GM21367 (cell line): ENCODE results near the gene NUDT5.
A peak's percentile ranks its signal among the peaks of the same experiment; 100 is the strongest.

Source experiments
- ATAC-seq: cut with Tn5 transposase; IDR thresholded peaks from one replicate; pipeline ENCODE4 v1.9.1; 2021; ENCODE audit not compliant: unreplicated experiment

Gene NUDT5

GRCh38 chr10:12165999-12166775 lies 29.5 kb downstream of the NUDT5 start:
- no peak for ATAC-seq

DNA sequence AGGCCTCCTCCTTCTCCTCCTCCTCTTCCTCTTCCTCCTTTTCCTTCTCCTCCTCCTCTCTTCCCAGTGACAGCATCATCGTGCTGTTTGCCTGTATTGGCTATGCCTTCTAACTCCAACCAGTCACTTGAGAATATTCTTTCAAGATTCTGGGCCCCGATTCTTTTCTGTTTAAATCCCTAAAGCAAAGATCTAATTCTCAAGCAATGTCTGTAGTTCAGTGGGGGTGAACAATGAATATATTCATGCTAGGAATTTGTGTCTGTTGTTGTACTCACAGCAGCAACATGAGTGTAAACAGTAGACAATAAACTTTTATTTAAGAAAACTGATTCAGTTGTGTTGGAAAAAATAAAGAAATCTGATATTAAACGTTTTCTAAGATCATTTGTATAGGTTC lies 30.7 kb downstream of the NUDT5 start:
- ATAC-seq = no peak

DNA sequence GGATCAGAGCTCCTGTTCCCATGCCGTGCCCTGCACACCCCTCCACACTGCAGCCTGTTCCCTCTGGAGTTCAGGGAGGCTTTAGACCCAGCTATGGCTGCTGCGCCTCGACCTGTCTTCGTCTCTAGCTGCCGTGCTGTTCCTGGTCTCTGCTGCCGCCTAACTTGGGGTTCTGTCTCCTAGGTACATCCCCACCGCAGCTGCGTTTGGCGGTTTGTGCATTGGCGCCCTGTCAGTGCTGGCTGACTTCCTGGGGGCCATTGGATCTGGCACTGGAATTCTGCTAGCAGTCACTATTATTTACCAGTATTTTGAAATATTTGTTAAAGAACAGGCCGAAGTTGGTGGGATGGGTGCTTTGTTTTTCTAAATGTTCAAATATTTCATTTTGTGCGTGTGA lies 31.6 kb downstream of the NUDT5 start:
- no peak for ATAC-seq

DNA sequence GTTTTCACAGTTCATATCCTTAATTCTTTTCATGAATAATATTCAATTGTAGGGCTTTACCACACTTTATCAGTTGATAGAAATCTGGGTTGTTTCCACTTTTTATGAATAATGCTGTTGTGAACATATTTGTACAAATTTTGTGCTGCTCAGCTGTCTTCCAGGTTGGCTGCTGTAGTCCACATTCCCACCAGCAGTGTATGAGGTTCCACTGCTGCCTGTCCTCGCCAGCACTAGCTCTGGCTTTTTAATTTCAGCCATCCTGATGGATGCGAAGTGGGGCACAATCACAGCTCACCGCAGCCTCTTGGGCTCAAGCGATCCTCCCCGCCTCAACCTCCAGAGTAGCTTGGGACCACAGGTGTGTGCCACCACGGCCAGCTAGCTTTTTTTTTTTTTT lies 32.8 kb downstream of the NUDT5 start:
- no peak for ATAC-seq

GRCh38 chr10:12160664-12161063 lies 35.0 kb downstream of the NUDT5 start:
- no peak for ATAC-seq

DNA sequence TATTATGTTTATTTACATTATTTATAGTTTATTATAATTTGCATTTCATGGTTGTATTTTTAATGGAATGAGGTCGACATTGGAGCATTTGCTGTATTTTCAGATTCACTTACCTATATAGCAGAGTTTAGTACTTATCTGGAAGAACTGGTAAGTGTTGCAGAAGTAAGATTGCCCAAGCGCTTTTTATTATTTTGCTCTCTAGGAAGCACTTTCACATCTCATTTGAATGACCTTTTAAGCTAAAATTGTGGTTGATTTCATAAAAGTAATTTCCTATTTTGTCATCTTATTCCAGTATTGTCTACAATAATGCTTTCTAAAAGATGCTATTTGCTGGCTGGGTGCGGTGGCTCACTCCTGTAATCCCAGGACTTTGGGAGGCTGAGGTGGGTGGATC lies 37.6 kb downstream of the NUDT5 start:
- no peak for ATAC-seq

- ATAC-seq = no peak
Observed at GRCh38 chr10:12156367-12157123, 39.1 kb downstream of the NUDT5 start.

DNA sequence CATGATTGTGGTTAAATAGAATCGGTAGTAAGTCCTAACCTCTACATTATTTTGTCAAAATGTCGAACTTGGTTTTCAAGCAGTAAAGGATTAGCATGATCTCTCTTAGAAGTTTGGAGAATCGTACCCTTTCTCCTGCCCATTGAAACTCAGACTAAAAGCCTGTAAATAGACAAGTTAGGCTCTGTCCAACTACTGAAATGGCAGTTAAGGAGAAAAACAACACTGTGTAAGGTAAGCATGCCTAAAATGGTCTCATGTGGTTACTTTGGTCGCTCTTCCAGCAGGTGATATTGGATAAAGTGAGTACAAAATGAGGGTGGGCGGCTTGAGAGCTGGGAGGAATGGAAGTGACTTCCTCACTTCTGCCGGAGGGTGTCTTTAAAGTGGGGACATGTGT lies 41.2 kb downstream of the NUDT5 start:
- ATAC-seq = no peak

- no peak for ATAC-seq
Observed at GRCh38 chr10:12150163-12150562, 45.5 kb downstream of the NUDT5 start.

- ATAC-seq = no peak
Observed at GRCh38 chr10:12144538-12144937, 51.2 kb downstream of the NUDT5 start.

- no peak for ATAC-seq
Observed at GRCh38 chr10:12140038-12140437, 55.7 kb downstream of the NUDT5 start.

GRCh38 chr10:12135631-12136030 lies 60.1 kb downstream of the NUDT5 start:
- ATAC-seq = no peak

- peak; percentile 43 for ATAC-seq
Observed at GRCh38 chr10:12130237-12130872, 65.3 kb downstream of the NUDT5 start.

DNA sequence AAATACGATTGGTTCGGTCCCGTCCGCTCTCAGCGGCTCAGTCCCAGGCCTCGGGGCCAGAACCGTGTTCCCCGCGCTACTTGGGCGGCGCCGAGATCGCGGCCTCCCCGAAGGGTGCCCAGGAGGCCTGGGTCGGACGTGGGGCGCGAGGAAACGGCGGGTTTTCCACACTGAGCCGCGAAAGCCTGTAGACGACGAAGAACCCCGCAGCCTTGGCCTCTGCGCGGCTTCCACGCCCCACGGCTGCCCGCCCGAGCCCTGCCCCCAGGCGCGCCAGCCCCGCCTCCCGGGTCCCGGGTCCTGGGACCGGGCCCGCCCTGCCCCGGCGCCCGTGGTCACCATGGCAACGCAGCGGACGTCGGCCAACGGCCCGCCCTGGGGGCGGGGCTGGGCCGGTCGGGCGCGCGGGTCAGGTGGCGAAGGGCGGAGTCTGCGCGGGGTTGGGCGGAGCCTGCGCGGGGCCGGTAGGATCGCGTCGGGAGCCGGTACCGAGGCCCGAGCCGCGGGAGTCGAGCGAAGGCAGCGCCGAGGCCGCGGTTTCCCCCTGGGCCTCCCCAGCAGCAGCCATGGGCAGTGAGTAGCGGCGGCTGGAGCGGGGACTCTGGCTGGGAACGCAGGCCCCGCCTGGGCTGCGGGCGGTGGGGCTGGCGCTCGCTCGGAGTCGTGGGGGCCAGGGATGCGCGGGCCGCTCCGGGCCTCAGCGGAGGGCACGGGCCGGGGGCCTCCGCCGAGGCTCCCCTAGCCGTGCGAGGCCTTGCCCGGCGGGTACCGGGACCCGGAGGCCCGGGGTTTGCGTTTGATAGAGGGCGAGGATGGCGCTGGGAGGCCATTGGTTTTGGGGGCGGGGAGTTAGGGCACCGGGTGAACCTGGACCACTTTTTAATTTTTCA lies 66.2 kb downstream of the NUDT5 start, which contains the start of gene SEC61A2:
SEC61A2 (plus strand) TSS at position 456 of the 890 bp plus-strand sequence; CDS start at position 567, 111 bp downstream.
- ATAC-seq = peak; percentile 84

GRCh38 chr10:12121673-12122072 lies 74.0 kb downstream of the NUDT5 start:
- ATAC-seq = no peak
